ENCODE results near the gene SYF2. TPM values are rescaled to one million over a fixed set of nuclear protein-coding genes. Genes with fewer than 3 reads are reported as not detected.
A peak's percentile ranks its signal among the peaks of the same experiment; 100 is the strongest.

The SYF2 gene
- total RNA-seq, 1 donor: 39.4 TPM

DNA sequence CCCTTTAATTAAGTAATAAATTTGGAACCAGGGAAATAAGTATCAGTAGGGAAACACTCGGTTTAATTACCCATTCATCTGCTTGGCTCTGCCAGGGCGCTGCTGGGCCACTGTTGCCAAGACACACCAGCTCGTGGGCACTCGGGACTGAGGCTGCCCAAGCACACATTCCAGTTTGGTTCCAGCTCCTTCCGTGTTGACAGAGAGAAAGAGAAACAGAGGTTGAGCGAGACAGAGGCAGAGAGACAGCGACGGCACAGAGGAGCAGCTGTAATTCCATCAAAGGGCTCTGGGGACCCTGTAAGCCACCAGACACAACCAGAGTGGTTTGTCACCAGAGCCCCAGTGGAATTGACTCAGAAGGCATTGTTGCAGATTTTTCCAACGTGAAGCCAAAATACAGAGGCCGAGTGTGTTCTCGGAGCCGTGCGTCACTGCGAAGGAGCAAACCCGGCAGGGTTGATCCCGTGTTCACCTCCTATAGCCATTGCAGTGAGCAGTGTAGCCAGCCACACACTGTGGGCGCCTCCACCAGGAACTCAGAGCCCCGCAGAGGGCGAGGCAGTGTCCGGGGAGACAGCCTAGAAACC is 33.5 kb downstream of the SYF2 start:
- Histone ChIP-seq H3K79me2 (ENCODE audit: insufficient read depth, low read length) (no peaks in the 10 kb centered on the region), H3K4me3 (ENCODE audit: insufficient read depth, low read length) (peak overlapping the region; percentile 70), H3K27me3 (ENCODE audit: insufficient read depth, low read length) (peaks cover 12% of the 10 kb centered on the region), H3K4me1 (ENCODE audit: insufficient read depth, low read length) (peaks cover 23% of the 10 kb centered on the region), H3K27ac (ENCODE audit: low read depth, low read length) (peak overlapping the region; percentile 18), H3K36me3 (ENCODE audit: insufficient read depth, low read length) (no peaks in the 10 kb centered on the region), H2AFZ (ENCODE audit: low read length) (peak overlapping the region; percentile 91), H4K20me1 (ENCODE audit: insufficient read depth, low read length) (no peaks in the 10 kb centered on the region), H3K9me3 (ENCODE audit: low read depth, low read length) (no peaks in the 10 kb centered on the region), H3K4me2 (ENCODE audit: insufficient read depth, low read length) (peak overlapping the region; percentile 86)
- TF ChIP-seq, protein P1, sequence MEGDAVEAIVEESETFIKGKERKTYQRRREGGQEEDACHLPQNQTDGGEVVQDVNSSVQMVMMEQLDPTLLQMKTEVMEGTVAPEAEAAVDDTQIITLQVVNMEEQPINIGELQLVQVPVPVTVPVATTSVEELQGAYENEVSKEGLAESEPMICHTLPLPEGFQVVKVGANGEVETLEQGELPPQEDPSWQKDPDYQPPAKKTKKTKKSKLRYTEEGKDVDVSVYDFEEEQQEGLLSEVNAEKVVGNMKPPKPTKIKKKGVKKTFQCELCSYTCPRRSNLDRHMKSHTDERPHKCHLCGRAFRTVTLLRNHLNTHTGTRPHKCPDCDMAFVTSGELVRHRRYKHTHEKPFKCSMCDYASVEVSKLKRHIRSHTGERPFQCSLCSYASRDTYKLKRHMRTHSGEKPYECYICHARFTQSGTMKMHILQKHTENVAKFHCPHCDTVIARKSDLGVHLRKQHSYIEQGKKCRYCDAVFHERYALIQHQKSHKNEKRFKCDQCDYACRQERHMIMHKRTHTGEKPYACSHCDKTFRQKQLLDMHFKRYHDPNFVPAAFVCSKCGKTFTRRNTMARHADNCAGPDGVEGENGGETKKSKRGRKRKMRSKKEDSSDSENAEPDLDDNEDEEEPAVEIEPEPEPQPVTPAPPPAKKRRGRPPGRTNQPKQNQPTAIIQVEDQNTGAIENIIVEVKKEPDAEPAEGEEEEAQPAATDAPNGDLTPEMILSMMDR (IDR thresholded peaks at IDR 0.05; ENCODE audit: extremely low read depth, low read depth, low read length): peak; percentile 21
- peak; percentile 93 for DNase-seq (ENCODE audit: insufficient read length, low spot score, missing footprints)

- peak overlapping the region; percentile 91 for H2AFZ ChIP-seq (ENCODE audit: low read length)
- peak; percentile 64 for DNase-seq (ENCODE audit: insufficient read length, low spot score, missing footprints)
- peaks cover 23% of the 10 kb centered on the region for H3K4me1 ChIP-seq (ENCODE audit: insufficient read depth, low read length)
- peak overlapping the region; percentile 70 for H3K4me3 ChIP-seq (ENCODE audit: insufficient read depth, low read length)
- peaks cover 12% of the 10 kb centered on the region for H3K27me3 ChIP-seq (ENCODE audit: insufficient read depth, low read length)
- peak overlapping the region; percentile 86 for H3K4me2 ChIP-seq (ENCODE audit: insufficient read depth, low read length)
- no peak overlapping the region for H3K27ac ChIP-seq (ENCODE audit: low read depth, low read length)
- no peaks in the 10 kb centered on the region for H3K79me2 ChIP-seq (ENCODE audit: insufficient read depth, low read length)
- H4K20me1 ChIP-seq (ENCODE audit: insufficient read depth, low read length): no peaks in the 10 kb centered on the region
- no peaks in the 10 kb centered on the region for H3K36me3 ChIP-seq (ENCODE audit: insufficient read depth, low read length)
- no peaks in the 10 kb centered on the region for H3K9me3 ChIP-seq (ENCODE audit: low read depth, low read length)
- TF ChIP-seq, protein P1 (IDR thresholded peaks at IDR 0.05; ENCODE audit: extremely low read depth, low read depth, low read length): no peak
These were observed 34.2 kb downstream of the SYF2 start for GRCh38 chr1:25197982-25198662.

DNA sequence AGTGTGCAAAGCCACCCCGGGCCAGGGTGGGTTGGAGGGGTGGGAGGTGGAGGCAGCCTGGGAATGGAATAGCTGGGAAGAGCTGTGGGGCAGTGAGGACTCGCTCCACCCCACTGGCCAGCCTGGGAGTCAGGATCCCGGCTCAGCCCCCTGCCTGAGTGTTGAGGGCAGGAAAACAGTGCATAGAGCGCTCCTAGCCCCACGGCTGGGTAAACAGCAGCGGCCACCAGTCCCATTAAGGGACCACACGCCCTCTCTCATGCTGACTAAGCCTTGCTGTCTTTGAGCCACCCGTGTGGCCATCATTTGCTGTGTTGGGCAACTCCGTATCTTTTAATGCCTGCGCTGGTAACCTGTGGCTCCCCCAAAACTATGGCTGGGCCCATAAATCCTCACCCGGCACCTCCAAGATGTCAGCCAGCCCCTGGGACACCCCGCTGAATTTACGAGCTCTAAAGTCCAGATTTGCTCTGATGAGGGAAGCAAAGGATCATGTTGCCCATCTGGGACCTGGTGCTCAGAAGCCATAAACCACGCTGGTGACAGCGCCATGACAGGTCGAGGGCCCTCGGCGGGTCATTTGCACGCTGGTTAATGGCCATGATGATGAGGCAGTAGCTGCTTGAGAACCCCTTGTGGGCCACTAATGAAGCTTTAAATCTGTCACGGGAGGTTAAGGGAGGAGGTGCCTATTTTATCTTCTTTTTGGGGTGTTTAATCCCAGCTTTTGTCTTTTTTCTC is 34.9 kb downstream of the SYF2 start:
- Histone ChIP-seq H3K4me3 (ENCODE audit: insufficient read depth, low read length) (no peak overlapping the region), H3K4me2 (ENCODE audit: insufficient read depth, low read length) (peak overlapping the region; percentile 86), H3K27me3 (ENCODE audit: insufficient read depth, low read length) (peaks cover 16% of the 10 kb centered on the region), H3K36me3 (ENCODE audit: insufficient read depth, low read length) (no peaks in the 10 kb centered on the region), H3K27ac (ENCODE audit: low read depth, low read length) (no peak overlapping the region), H3K9me3 (ENCODE audit: low read depth, low read length) (no peaks in the 10 kb centered on the region), H3K79me2 (ENCODE audit: insufficient read depth, low read length) (no peaks in the 10 kb centered on the region), H4K20me1 (ENCODE audit: insufficient read depth, low read length) (no peaks in the 10 kb centered on the region), H3K4me1 (ENCODE audit: insufficient read depth, low read length) (peaks cover 23% of the 10 kb centered on the region), H2AFZ (ENCODE audit: low read length) (peak overlapping the region; percentile 91)
- DNase-seq (ENCODE audit: insufficient read length, low spot score, missing footprints): peak; percentile 68
- TF ChIP-seq, protein P1 (IDR thresholded peaks at IDR 0.05; ENCODE audit: extremely low read depth, low read depth, low read length): no peak

GRCh38 chr1:25196830-25197229 is 35.5 kb downstream of the SYF2 start:
- Histone ChIP-seq H3K9me3 (ENCODE audit: low read depth, low read length) (no peaks in the 10 kb centered on the region), H3K4me2 (ENCODE audit: insufficient read depth, low read length) (no peak overlapping the region), H3K36me3 (ENCODE audit: insufficient read depth, low read length) (no peaks in the 10 kb centered on the region), H3K27ac (ENCODE audit: low read depth, low read length) (no peak overlapping the region), H3K4me3 (ENCODE audit: insufficient read depth, low read length) (no peak overlapping the region), H3K27me3 (ENCODE audit: insufficient read depth, low read length) (peaks cover 16% of the 10 kb centered on the region), H3K79me2 (ENCODE audit: insufficient read depth, low read length) (no peaks in the 10 kb centered on the region), H2AFZ (ENCODE audit: low read length) (no peak overlapping the region), H4K20me1 (ENCODE audit: insufficient read depth, low read length) (no peaks in the 10 kb centered on the region), H3K4me1 (ENCODE audit: insufficient read depth, low read length) (peaks cover 23% of the 10 kb centered on the region)
- DNase-seq (ENCODE audit: insufficient read length, low spot score, missing footprints): peak; percentile 26
- TF ChIP-seq, protein P1 (IDR thresholded peaks at IDR 0.05; ENCODE audit: extremely low read depth, low read depth, low read length): no peak

Data from osteoblast (primary cell).